ENCODE data around the gene LRRC8C.

DNA sequence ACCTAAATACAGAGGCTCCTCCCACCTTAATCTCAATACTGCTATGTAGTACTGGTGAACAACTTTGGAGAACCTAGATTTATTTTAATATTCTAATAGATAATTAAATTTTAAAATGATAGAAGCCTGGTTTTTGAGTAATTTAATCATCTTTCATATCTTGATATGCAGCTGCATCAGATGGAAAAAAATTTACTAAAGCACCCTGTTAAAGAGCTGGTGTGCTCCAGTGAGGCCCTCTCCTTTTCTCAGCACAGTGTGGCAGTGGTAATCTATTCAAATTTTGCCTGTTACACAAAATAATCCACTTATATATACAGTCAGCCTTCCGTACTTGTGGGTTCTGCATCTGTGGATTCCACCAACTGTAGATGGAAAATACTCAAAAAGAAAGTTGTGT lies 82.8 kb downstream of the LRRC8C start:
- TF ChIP-seq, protein P1, sequence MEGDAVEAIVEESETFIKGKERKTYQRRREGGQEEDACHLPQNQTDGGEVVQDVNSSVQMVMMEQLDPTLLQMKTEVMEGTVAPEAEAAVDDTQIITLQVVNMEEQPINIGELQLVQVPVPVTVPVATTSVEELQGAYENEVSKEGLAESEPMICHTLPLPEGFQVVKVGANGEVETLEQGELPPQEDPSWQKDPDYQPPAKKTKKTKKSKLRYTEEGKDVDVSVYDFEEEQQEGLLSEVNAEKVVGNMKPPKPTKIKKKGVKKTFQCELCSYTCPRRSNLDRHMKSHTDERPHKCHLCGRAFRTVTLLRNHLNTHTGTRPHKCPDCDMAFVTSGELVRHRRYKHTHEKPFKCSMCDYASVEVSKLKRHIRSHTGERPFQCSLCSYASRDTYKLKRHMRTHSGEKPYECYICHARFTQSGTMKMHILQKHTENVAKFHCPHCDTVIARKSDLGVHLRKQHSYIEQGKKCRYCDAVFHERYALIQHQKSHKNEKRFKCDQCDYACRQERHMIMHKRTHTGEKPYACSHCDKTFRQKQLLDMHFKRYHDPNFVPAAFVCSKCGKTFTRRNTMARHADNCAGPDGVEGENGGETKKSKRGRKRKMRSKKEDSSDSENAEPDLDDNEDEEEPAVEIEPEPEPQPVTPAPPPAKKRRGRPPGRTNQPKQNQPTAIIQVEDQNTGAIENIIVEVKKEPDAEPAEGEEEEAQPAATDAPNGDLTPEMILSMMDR (IDR thresholded peaks at IDR 0.05), result no peak
- no peak for TF ChIP-seq EP300 (IDR thresholded peaks at IDR 0.05)

Data from upper lobe of left lung (tissue), 4 donors.